Nephron (organoid): ENCODE measurements around the gene SSBP2.

Experiments used
- H3K27ac Mint-ChIP-seq, 3 experiments: 2 replicates each; pipeline ENCODE4 v1.8.0; 2020; ENCODE audit warnings: mixed read lengths in 3 of 3, mild to moderate bottlenecking in 2 of 3, moderate library complexity in 1 of 3
- H3K27me3 Mint-ChIP-seq: 2 replicates; pipeline ENCODE4 v1.8.0; 2021; ENCODE audit warnings: low read depth, mild to moderate bottlenecking, moderate library complexity, mixed read lengths
- H3K36me3 Mint-ChIP-seq: 2 replicates; pipeline ENCODE4 v1.8.0; 2020; ENCODE audit warnings: low read depth, mixed read lengths
- H3K4me1 Mint-ChIP-seq: 2 replicates; pipeline ENCODE4 v1.8.0; 2020; ENCODE audit warnings: mixed read lengths
- H3K4me3 Mint-ChIP-seq, 3 experiments: 2 replicates each; pipeline ENCODE4 v1.8.0; 2020; ENCODE audit warnings: mild to moderate bottlenecking in 3 of 3, mixed read lengths in 3 of 3, moderate library complexity in 2 of 3
- H3K9me3 Mint-ChIP-seq: 2 replicates; pipeline ENCODE4 v1.8.0; 2020; ENCODE audit warnings: mixed read lengths
- TF ChIP-seq, protein P1 (sequence below), 3 experiments: fragments of 200-600 bp; sonication (generic); IDR thresholded peaks; one replicate each; pipeline ENCODE4 v1.5.0; 2021; ENCODE audit warnings: antibody characterized with exemption in 3 of 3; ENCODE audit not compliant: unreplicated experiment in 3 of 3

The SSBP2 gene

GRCh38 chr5:81760521-81760920, 9.6 kb upstream of the SSBP2 start:
- Mint-ChIP-seq H3K27ac (peak overlapping the region in 1 of 3 experiments; percentile 2), H3K4me3 (no peak overlapping the region), H3K4me1 (peaks cover 11% of the 10 kb centered on the region), H3K9me3 (no peaks in the 10 kb centered on the region), H3K36me3 (no peaks in the 10 kb centered on the region), H3K27me3 (no peaks in the 10 kb centered on the region)
- TF ChIP-seq, protein P1, sequence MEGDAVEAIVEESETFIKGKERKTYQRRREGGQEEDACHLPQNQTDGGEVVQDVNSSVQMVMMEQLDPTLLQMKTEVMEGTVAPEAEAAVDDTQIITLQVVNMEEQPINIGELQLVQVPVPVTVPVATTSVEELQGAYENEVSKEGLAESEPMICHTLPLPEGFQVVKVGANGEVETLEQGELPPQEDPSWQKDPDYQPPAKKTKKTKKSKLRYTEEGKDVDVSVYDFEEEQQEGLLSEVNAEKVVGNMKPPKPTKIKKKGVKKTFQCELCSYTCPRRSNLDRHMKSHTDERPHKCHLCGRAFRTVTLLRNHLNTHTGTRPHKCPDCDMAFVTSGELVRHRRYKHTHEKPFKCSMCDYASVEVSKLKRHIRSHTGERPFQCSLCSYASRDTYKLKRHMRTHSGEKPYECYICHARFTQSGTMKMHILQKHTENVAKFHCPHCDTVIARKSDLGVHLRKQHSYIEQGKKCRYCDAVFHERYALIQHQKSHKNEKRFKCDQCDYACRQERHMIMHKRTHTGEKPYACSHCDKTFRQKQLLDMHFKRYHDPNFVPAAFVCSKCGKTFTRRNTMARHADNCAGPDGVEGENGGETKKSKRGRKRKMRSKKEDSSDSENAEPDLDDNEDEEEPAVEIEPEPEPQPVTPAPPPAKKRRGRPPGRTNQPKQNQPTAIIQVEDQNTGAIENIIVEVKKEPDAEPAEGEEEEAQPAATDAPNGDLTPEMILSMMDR (IDR thresholded peaks at IDR 0.05; ENCODE audit: unreplicated experiment in 3 of 3) = no peak

DNA sequence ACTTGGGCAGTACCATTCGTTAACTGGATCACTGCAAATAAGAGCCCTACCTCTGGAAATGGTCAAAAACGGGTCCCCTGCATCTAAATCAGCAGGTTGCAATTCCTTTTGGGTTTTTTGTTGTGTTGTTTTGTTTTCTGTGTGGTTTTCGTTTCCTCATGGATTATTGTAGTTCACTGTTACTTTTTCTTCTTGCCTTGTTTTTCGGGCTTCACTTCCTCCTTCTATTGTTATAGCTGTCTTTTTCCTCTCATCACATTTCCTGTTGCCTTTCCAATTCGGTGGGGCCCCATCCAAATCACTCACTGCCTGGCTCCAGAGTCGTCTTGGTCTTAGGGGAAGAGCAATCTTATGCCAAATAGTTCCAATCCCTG, 8.7 kb upstream of the SSBP2 start:
- Mint-ChIP-seq H3K9me3 (no peaks in the 10 kb centered on the region), H3K4me1 (peaks cover 17% of the 10 kb centered on the region), H3K4me3 (no peak overlapping the region), H3K27ac (peak overlapping the region in 1 of 3 experiments; percentile 6), H3K27me3 (no peaks in the 10 kb centered on the region), H3K36me3 (no peaks in the 10 kb centered on the region)
- TF ChIP-seq, protein P1 (IDR thresholded peaks at IDR 0.05; ENCODE audit: unreplicated experiment in 3 of 3) = no peak

GRCh38 chr5:81757404-81757803, 6.5 kb upstream of the SSBP2 start:
- no peaks in the 10 kb centered on the region for H3K9me3 Mint-ChIP-seq
- no peaks in the 10 kb centered on the region for H3K36me3 Mint-ChIP-seq
- no peaks in the 10 kb centered on the region for H3K27me3 Mint-ChIP-seq
- no peak overlapping the region for H3K27ac Mint-ChIP-seq
- no peak overlapping the region for H3K4me3 Mint-ChIP-seq
- TF ChIP-seq, protein P1 (IDR thresholded peaks at IDR 0.05; ENCODE audit: unreplicated experiment in 3 of 3) = no peak
- peaks cover 26% of the 10 kb centered on the region for H3K4me1 Mint-ChIP-seq

DNA sequence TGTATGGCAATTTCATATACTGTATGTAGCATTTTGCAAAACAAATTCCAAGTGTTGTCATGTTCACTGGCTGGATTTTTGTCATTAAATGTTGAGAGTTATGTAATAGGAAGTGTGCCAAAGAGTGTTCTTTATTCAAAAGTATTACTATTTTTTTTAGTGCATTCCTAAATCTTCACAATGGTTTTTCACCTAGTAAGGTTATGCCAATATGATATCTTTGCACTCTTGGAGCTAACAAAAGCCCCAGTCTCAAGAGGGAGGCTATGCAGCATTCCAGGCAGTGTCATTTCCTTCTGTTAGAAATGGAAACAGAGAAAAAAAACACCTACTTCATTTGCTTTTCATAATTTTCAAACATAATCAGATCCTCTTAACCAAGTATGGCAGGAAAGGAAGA, 5.1 kb upstream of the SSBP2 start:
- no peak overlapping the region for H3K4me3 Mint-ChIP-seq
- H3K27ac Mint-ChIP-seq = peak overlapping the region in 1 of 3 experiments; percentile 5
- H3K36me3 Mint-ChIP-seq = no peaks in the 10 kb centered on the region
- peaks cover 32% of the 10 kb centered on the region for H3K4me1 Mint-ChIP-seq
- no peaks in the 10 kb centered on the region for H3K9me3 Mint-ChIP-seq
- TF ChIP-seq, protein P1 (IDR thresholded peaks at IDR 0.05; ENCODE audit: unreplicated experiment in 3 of 3) = no peak
- no peaks in the 10 kb centered on the region for H3K27me3 Mint-ChIP-seq

- H3K9me3 Mint-ChIP-seq = no peaks in the 10 kb centered on the region
- TF ChIP-seq, protein P1 (IDR thresholded peaks at IDR 0.05; ENCODE audit: unreplicated experiment in 3 of 3) = no peak
- H3K36me3 Mint-ChIP-seq = no peaks in the 10 kb centered on the region
These were observed 4.4 kb upstream of the SSBP2 start for GRCh38 chr5:81755320-81755719.

GRCh38 chr5:81754621-81755020, 3.7 kb upstream of the SSBP2 start:
- H3K9me3 Mint-ChIP-seq = no peaks in the 10 kb centered on the region
- no peaks in the 10 kb centered on the region for H3K27me3 Mint-ChIP-seq
- no peaks in the 10 kb centered on the region for H3K36me3 Mint-ChIP-seq
- H3K27ac Mint-ChIP-seq = peak overlapping the region; percentile 17 to 90 (median 43)
- H3K4me3 Mint-ChIP-seq = peak overlapping the region in 1 of 3 experiments; percentile 45
- peaks cover 28% of the 10 kb centered on the region for H3K4me1 Mint-ChIP-seq
- TF ChIP-seq, protein P1 (IDR thresholded peaks at IDR 0.05; ENCODE audit: unreplicated experiment in 3 of 3) = no peak

More at GRCh38 chr5:81755320-81755719, 4.4 kb upstream of the SSBP2 start:
- Mint-ChIP-seq H3K4me3 (no peak overlapping the region), H3K27ac (peak overlapping the region; percentile 54 to 79 (median 75)), H3K4me1 (peaks cover 32% of the 10 kb centered on the region), H3K27me3 (no peaks in the 10 kb centered on the region)
